WTC11 (cell line): ENCODE measurements around the gene ARHGAP10. TPM values are rescaled to one million over a fixed set of nuclear protein-coding genes. Genes with fewer than 3 reads are reported as not detected.
A peak's percentile ranks its signal among the peaks of the same experiment; 100 is the strongest.

Experiments
- ATAC-seq: fragments of 200-7000 bp; cut with Tn5 transposase; 2 replicates; pipeline ENCODE4 v1.10.0; 2021; ENCODE audit warnings: mild to moderate bottlenecking, moderate library complexity
- CTCF ChIA-PET: fragments of 300-600 bp; sonication (Branson Sonifier 250); formaldehyde crosslinking; loops from one replicate; lab custom pipeline; 2021; ENCODE audit warnings: antibody characterized with exemption; lab: Charles Lee
- POLR2A ChIA-PET: fragments of 350-600 bp; sonication (Branson Sonifier 250); formaldehyde crosslinking; loops from one replicate; lab custom pipeline; 2021; ENCODE audit warnings: antibody characterized with exemption; lab: Charles Lee
- DNase-seq: peaks from one replicate; pipeline ENCODE4 v3.0.0; 2021; ENCODE audit warnings: low spot score
- H3K27ac Mint-ChIP-seq: 2 replicates; pipeline ENCODE4 v1.8.0; 2021; ENCODE audit warnings: mixed read lengths
- H3K27me3 Mint-ChIP-seq: 2 replicates; pipeline ENCODE4 v1.8.0; 2021; ENCODE audit warnings: low read depth, mild to moderate bottlenecking, moderate library complexity, mixed read lengths
- H3K36me3 Mint-ChIP-seq: 2 replicates; pipeline ENCODE4 v1.8.0; 2021; ENCODE audit warnings: mixed read lengths
- H3K4me1 Mint-ChIP-seq: 2 replicates; pipeline ENCODE4 v1.8.0; 2022; ENCODE audit warnings: mixed read lengths
- H3K4me3 Mint-ChIP-seq: 2 replicates; pipeline ENCODE4 v1.8.0; 2021; ENCODE audit warnings: mild to moderate bottlenecking, moderate library complexity, mixed read lengths
- H3K9me3 Mint-ChIP-seq: 2 replicates; pipeline ENCODE4 v1.8.0; 2021; ENCODE audit warnings: mixed read lengths
- FOXP4 ChIP-seq: sonication (generic); formaldehyde crosslinking; IDR thresholded peaks from 2 replicates; pipeline ENCODE4 v1.8.0; 2022; ENCODE audit warnings: mild to moderate bottlenecking, missing genetic modification reagents
- IRF1 ChIP-seq: sonication (generic); formaldehyde crosslinking; IDR thresholded peaks from 2 replicates; pipeline ENCODE4 v1.8.0; 2023; ENCODE audit warnings: missing genetic modification reagents
- JAZF1 ChIP-seq: fragments of 250-450 bp; sonication (Bioruptor Pico); IDR thresholded peaks from 2 replicates; pipeline ENCODE4 v1.9.0; 2021; ENCODE audit warnings: moderate library complexity, mild to moderate bottlenecking, inconsistent platforms
- JUN ChIP-seq: sonication (generic); formaldehyde crosslinking; IDR thresholded peaks from 2 replicates; pipeline ENCODE4 v1.8.0; 2023; ENCODE audit warnings: mild to moderate bottlenecking, missing genetic modification reagents
- MAX ChIP-seq: sonication (generic); formaldehyde crosslinking; IDR thresholded peaks from 2 replicates; pipeline ENCODE4 v1.8.0; 2022; ENCODE audit warnings: mild to moderate bottlenecking, missing genetic modification reagents
- NR3C1 ChIP-seq: sonication (generic); formaldehyde crosslinking; conservative IDR thresholded peaks from 2 replicates; pipeline ENCODE4 v1.8.1; 2023; ENCODE audit warnings: low read depth, mild to moderate bottlenecking, missing genetic modification reagents
- PRDM15 ChIP-seq: sonication (generic); formaldehyde crosslinking; IDR thresholded peaks from 2 replicates; pipeline ENCODE4 v1.8.0; 2022; ENCODE audit warnings: missing genetic modification reagents
- RELA ChIP-seq: sonication (generic); formaldehyde crosslinking; IDR thresholded peaks from 2 replicates; pipeline ENCODE4 v1.8.1; 2022; ENCODE audit warnings: missing genetic modification reagents, mild to moderate bottlenecking, borderline replicate concordance
- SMAD3 ChIP-seq: sonication (generic); formaldehyde crosslinking; IDR thresholded peaks from 2 replicates; pipeline ENCODE4 v1.8.0; 2022; ENCODE audit warnings: missing genetic modification reagents, mild to moderate bottlenecking, borderline replicate concordance
- TP53 ChIP-seq: sonication (generic); formaldehyde crosslinking; IDR thresholded peaks from 2 replicates; pipeline ENCODE4 v1.8.1; 2023; ENCODE audit warnings: mild to moderate bottlenecking, missing genetic modification reagents
- USF2 ChIP-seq: sonication (generic); formaldehyde crosslinking; IDR thresholded peaks from 2 replicates; pipeline ENCODE4 v1.8.1; 2023; ENCODE audit warnings: mild to moderate bottlenecking, missing genetic modification reagents, moderate library complexity
- ZNF317 ChIP-seq: sonication (generic); formaldehyde crosslinking; IDR thresholded peaks from 2 replicates; pipeline ENCODE4 v1.8.1; 2023; ENCODE audit warnings: low read depth, mild to moderate bottlenecking, moderate library complexity, missing genetic modification reagents, borderline replicate concordance
- ZNF423 ChIP-seq: fragments of 250-450 bp; sonication (Bioruptor Pico); IDR thresholded peaks from 2 replicates; pipeline ENCODE4 v2.1.2; 2022; ENCODE audit warnings: mild to moderate bottlenecking, moderate library complexity
- ZNF532 ChIP-seq: fragments of 250-450 bp; sonication (Bioruptor Pico); IDR thresholded peaks from 2 replicates; pipeline ENCODE4 v1.9.0; 2021; ENCODE audit warnings: mild to moderate bottlenecking, borderline replicate concordance
- ZNF671 ChIP-seq: fragments of 250-450 bp; sonication (Bioruptor Pico); IDR thresholded peaks from 2 replicates; pipeline ENCODE4 v1.8.0; 2021; ENCODE audit warnings: mild to moderate bottlenecking
- total RNA-seq: library from RNA; stranded (reverse); gene quantifications from 3 replicates; pipeline ENCODE4 v1.2.3, GENCODE V29; 2021
- TF ChIP-seq, protein P1 (sequence below): sonication (generic); formaldehyde crosslinking; IDR thresholded peaks from 2 replicates; pipeline ENCODE4 v1.8.1; 2022; ENCODE audit warnings: low read depth, mild to moderate bottlenecking, moderate library complexity, missing genetic modification reagents, borderline replicate concordance
- TF ChIP-seq, protein P2 (sequence below): sonication (generic); formaldehyde crosslinking; IDR thresholded peaks from 2 replicates; pipeline ENCODE4 v1.8.1; 2022; ENCODE audit warnings: missing genetic modification reagents, borderline replicate concordance

ARHGAP10 gene
- total RNA-seq, 1 experiment from 2014 or later = 9.6 TPM

GRCh38 chr4:148061795-148062194 lies 329.9 kb downstream of the ARHGAP10 start:
- peak; percentile 60 for ATAC-seq
- POLR2A ChIA-PET = interaction anchor here (0.7 kb wide), 1 partner anchor 1975 kb away, joined by 3 read pairs; no protein-coding TSS in a partner anchor
- TF ChIP-seq PRDM15 = no peak
- TF ChIP-seq ZNF532 (CRISPR knock-in tag) = no peak
- TF ChIP-seq SMAD3 (CRISPR knock-in tag) = no peak
- no peak for TF ChIP-seq IRF1 (CRISPR knock-in tag)
- TF ChIP-seq JAZF1 (CRISPR knock-in tag) = no peak
- no peak for TF ChIP-seq ZNF671 (CRISPR knock-in tag)
- no peak for TF ChIP-seq MAX (CRISPR knock-in tag)
- Mint-ChIP-seq H3K9me3 (no peaks in the 10 kb centered on the region), H3K27me3 (no peaks in the 10 kb centered on the region), H3K4me3 (no peak overlapping the region), H3K4me1 (peaks cover 40% of the 10 kb centered on the region), H3K36me3 (no peaks in the 10 kb centered on the region), H3K27ac (no peak overlapping the region; the same call in 1 of the 2 replicates)
- no peak for DNase-seq
- CTCF ChIA-PET = no interaction called here

GRCh38 chr4:148062301-148062950 lies 330.5 kb downstream of the ARHGAP10 start:
- CTCF ChIA-PET = interaction anchor here (1.2 kb wide), 1 partner anchor 331 kb away, joined by 3 read pairs; no protein-coding TSS in a partner anchor
- no peaks in the 10 kb centered on the region for H3K9me3 Mint-ChIP-seq
- peaks cover 42% of the 10 kb centered on the region for H3K4me1 Mint-ChIP-seq
- POLR2A ChIA-PET = no interaction called here
- no peaks in the 10 kb centered on the region for H3K27me3 Mint-ChIP-seq
- DNase-seq = no peak
- no peaks in the 10 kb centered on the region for H3K36me3 Mint-ChIP-seq
- no peak overlapping the region for H3K4me3 Mint-ChIP-seq
- ATAC-seq = no peak
- H3K27ac Mint-ChIP-seq = no peak overlapping the region
- TF ChIP-seq JUN (CRISPR knock-in tag) (no peak), RELA (CRISPR knock-in tag) (no peak), NR3C1 (no peak), TP53 (CRISPR knock-in tag) (no peak), ZNF423 (CRISPR knock-in tag) (no peak), FOXP4 (CRISPR knock-in tag) (no peak), USF2 (CRISPR knock-in tag) (no peak), ZNF317 (CRISPR knock-in tag) (no peak)
- TF ChIP-seq, protein P1, sequence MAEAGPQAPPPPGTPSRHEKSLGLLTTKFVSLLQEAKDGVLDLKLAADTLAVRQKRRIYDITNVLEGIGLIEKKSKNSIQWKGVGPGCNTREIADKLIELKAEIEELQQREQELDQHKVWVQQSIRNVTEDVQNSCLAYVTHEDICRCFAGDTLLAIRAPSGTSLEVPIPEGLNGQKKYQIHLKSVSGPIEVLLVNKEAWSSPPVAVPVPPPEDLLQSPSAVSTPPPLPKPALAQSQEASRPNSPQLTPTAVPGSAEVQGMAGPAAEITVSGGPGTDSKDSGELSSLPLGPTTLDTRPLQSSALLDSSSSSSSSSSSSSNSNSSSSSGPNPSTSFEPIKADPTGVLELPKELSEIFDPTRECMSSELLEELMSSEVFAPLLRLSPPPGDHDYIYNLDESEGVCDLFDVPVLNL (CRISPR knock-in tag) = no peak
- TF ChIP-seq, protein P2, sequence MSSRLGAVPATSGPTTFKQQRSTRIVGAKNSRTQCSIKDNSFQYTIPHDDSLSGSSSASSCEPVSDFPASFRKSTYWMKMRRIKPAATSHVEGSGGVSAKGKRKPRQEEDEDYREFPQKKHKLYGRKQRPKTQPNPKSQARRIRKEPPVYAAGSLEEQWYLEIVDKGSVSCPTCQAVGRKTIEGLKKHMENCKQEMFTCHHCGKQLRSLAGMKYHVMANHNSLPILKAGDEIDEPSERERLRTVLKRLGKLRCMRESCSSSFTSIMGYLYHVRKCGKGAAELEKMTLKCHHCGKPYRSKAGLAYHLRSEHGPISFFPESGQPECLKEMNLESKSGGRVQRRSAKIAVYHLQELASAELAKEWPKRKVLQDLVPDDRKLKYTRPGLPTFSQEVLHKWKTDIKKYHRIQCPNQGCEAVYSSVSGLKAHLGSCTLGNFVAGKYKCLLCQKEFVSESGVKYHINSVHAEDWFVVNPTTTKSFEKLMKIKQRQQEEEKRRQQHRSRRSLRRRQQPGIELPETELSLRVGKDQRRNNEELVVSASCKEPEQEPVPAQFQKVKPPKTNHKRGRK (CRISPR knock-in tag) = no peak
